Measurements from ENCODE around the gene TRABD2B. TPM values are rescaled to one million over a fixed set of nuclear protein-coding genes. Genes with fewer than 3 reads are reported as not detected.

TRABD2B gene
- total and polyA plus RNA-seq, 2 of the 13 experiments (the other 11 are each of a cell fraction or from before 2014, with no cell fraction given) = 0.04 TPM; not detected in 1

GRCh38 chr1:47915677-47916353 lies 81.4 kb downstream of the TRABD2B start (continued):
- TF ChIP-seq ZNF710 (CRISPR knock-in tag; IDR thresholded peaks at IDR 0.05; ENCODE audit: borderline replicate concordance) (0 out of 2 replicates have a peak, but pooled peaks have one; percentile 15), ZMYM2 (CRISPR knock-in tag; IDR thresholded peaks at IDR 0.05) (no peak), CHD4 (IDR thresholded peaks at IDR 0.05; ENCODE audit: borderline replicate concordance, low read length) (0 out of 2 replicates have a peak, but pooled peaks have one; percentile 19), NCOA2 (CRISPR knock-in tag; IDR thresholded peaks at IDR 0.05) (no peak), HOXA3 (CRISPR knock-in tag; IDR thresholded peaks at IDR 0.05) (0 out of 2 replicates have a peak, but pooled peaks have one; percentile 25), PHF5A (CRISPR knock-in tag; IDR thresholded peaks at IDR 0.05; ENCODE audit: low read depth, unreplicated experiment) (no peak), HDAC1 (CRISPR knock-in tag; IDR thresholded peaks at IDR 0.05) (0 out of 2 replicates have a peak, but pooled peaks have one; percentile 16), IRF2 (CRISPR knock-in tag; IDR thresholded peaks at IDR 0.05) (no peak), NR2F2 (IDR thresholded peaks at IDR 0.05; ENCODE audit: borderline replicate concordance, low read depth) (no peak), EZH2 (conservative IDR thresholded peaks at IDR 0.05; ENCODE audit: low read depth, low read length) (no peak), ZNF263 (CRISPR knock-in tag; IDR thresholded peaks at IDR 0.05) (peak; percentile 84)
